K562 (cell line): Measurements from ENCODE around the gene WFIKKN1. TPM values are rescaled to one million over a fixed set of nuclear protein-coding genes. Genes with fewer than 3 reads are reported as not detected.

Source experiments
- BHLHE40 ChIP-seq: IDR thresholded peaks from 2 replicates; pipeline ENCODE4 v1.6.1; 2011; ENCODE audit warnings: low read length, improper control_type of control experiment
- MGA ChIP-seq: fragments of 450-650 bp; IDR thresholded peaks from 2 replicates; pipeline ENCODE4 v1.6.1; 2016; ENCODE audit warnings: mild to moderate bottlenecking, moderate library complexity
- PHB ChIP-seq: fragments of 250-450 bp; sonication (Bioruptor Pico); IDR thresholded peaks from 2 replicates; pipeline ENCODE4 v1.5.0; 2021
- SNRNP70 ChIP-seq: fragments of 200-400 bp; formaldehyde crosslinking; optimal IDR thresholded peaks from 2 replicates; pipeline ENCODE3; 2017; ENCODE audit warnings: low read depth, low read length
- WHSC1 ChIP-seq: IDR thresholded peaks from one replicate; pipeline ENCODE4 v1.6.1; 2012; ENCODE audit warnings: low read length, control low read depth, inconsistent platforms
- ZNF668 ChIP-seq: fragments of 250-450 bp; sonication (Bioruptor Pico); IDR thresholded peaks from 2 replicates; pipeline ENCODE4 v1.8.0; 2022; ENCODE audit warnings: mild to moderate bottlenecking, inconsistent platforms
- polyA plus RNA-seq, 8 experiments: library from polyadenylated mRNA; depleted of rRNA in 4 of 8; stranded (reverse) in 5 of 8; unstranded in 3 of 8; fragments of >200 nt; fragmentation: Nextera tagmentation in 2 of 8; fragmentation: Illumina TruSeq in 1 of 8; extraction: Ambion mirVana in 2 of 8; extraction: Trizol in 1 of 8; gene quantifications; 2 replicates each; pipeline versions ENCODE4 v1.2.1 to v1.2.3, GENCODE V29; 2011 to 2014; ENCODE audit warnings: inconsistent platforms in 1 of 8, missing spikeins in 1 of 8
- total RNA-seq, 7 experiments: library from RNA; depleted of rRNA in 6 of 7; stranded (reverse); fragments of >200 nt in 6 of 7; fragmentation: Illumina TruSeq in 2 of 7; extraction: Trizol in 2 of 7; gene quantifications; 2 replicates each; pipeline versions ENCODE4 v1.2.1 to v1.2.3, GENCODE V29; 2011 to 2021; ENCODE audit warnings: low replicate concordance in 1 of 7
- TF ChIP-seq, protein P1 (sequence below): IDR thresholded peaks from 3 replicates; pipeline ENCODE4 v1.6.1; 2011; ENCODE audit warnings: borderline replicate concordance, mild to moderate bottlenecking, moderate library complexity; ENCODE audit not compliant: insufficient read length; ENCODE audit errors: extremely low read depth

Gene WFIKKN1
- total and polyA plus RNA-seq, 9 of the 15 experiments (the other 6 are each of a cell fraction or from before 2014, with no cell fraction given): 0.14 to 1.1 (median 0.50) TPM; not detected in 4

DNA sequence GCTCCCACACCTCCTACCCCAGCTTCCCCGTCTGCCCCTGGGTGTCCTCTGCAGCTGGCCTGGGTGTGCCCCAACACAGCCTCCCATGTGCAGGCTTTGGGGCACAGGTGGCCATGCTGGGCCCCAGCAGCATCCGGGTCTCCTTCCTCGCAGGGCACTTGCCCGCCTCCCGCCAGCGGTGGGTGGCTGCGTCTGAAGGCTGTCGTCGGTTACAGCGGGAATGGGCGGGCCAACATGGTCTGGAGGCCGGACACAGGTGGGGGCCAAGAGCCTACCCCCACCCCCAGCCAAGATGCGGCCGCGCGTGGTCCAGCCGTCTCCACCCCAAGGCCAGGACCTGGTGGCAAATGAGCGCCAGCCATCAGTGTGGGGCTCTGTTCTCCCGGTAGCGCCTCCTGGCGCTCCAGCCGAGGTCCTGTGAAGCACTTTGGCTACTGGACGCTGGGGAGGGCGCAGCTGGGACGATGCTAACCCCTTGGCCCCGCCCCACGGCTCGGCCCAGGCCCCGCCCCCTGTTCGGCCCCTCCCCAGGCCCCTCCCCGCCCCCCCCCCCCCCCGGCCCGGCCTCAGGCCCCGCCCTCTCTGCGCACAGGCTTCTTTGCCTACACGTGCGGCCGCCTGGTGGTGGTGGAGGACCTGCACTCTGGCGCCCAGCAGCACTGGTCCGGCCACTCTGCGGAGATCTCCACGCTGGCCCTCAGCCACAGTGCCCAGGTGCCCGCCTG, 29.8 kb downstream of the WFIKKN1 start (continued):
- TF ChIP-seq, protein P1, sequence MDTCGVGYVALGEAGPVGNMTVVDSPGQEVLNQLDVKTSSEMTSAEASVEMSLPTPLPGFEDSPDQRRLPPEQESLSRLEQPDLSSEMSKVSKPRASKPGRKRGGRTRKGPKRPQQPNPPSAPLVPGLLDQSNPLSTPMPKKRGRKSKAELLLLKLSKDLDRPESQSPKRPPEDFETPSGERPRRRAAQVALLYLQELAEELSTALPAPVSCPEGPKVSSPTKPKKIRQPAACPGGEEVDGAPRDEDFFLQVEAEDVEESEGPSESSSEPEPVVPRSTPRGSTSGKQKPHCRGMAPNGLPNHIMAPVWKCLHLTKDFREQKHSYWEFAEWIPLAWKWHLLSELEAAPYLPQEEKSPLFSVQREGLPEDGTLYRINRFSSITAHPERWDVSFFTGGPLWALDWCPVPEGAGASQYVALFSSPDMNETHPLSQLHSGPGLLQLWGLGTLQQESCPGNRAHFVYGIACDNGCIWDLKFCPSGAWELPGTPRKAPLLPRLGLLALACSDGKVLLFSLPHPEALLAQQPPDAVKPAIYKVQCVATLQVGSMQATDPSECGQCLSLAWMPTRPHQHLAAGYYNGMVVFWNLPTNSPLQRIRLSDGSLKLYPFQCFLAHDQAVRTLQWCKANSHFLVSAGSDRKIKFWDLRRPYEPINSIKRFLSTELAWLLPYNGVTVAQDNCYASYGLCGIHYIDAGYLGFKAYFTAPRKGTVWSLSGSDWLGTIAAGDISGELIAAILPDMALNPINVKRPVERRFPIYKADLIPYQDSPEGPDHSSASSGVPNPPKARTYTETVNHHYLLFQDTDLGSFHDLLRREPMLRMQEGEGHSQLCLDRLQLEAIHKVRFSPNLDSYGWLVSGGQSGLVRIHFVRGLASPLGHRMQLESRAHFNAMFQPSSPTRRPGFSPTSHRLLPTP: no peak
- TF ChIP-seq WHSC1: no peak
- no peak for TF ChIP-seq ZNF668 (CRISPR knock-in tag)
- TF ChIP-seq PHB (CRISPR knock-in tag): no peak
- TF ChIP-seq MGA: no peak
- peak; percentile 93 for TF ChIP-seq BHLHE40
- TF ChIP-seq SNRNP70: no peak
